ENCODE measurements around the gene ARMC2.

Gene ARMC2

GRCh38 chr6:108941281-108941680 is 93.1 kb downstream of the ARMC2 start:
- no peak overlapping the region for H3K27ac ChIP-seq (ENCODE audit: low read depth, low read length)
- H3K79me2 ChIP-seq (ENCODE audit: control insufficient read depth, low read length): no peaks in the 10 kb centered on the region
- H4K20me1 ChIP-seq (ENCODE audit: control insufficient read depth, insufficient read depth, low read depth, low read length): no peaks in the 10 kb centered on the region
- no peaks in the 10 kb centered on the region for H3K36me3 ChIP-seq (ENCODE audit: control insufficient read depth, low read length)
- TF ChIP-seq EZH2phosphoT487 (IDR thresholded peaks at IDR 0.05; ENCODE audit: borderline replicate concordance, low read length): no peak
- TF ChIP-seq, protein P1, sequence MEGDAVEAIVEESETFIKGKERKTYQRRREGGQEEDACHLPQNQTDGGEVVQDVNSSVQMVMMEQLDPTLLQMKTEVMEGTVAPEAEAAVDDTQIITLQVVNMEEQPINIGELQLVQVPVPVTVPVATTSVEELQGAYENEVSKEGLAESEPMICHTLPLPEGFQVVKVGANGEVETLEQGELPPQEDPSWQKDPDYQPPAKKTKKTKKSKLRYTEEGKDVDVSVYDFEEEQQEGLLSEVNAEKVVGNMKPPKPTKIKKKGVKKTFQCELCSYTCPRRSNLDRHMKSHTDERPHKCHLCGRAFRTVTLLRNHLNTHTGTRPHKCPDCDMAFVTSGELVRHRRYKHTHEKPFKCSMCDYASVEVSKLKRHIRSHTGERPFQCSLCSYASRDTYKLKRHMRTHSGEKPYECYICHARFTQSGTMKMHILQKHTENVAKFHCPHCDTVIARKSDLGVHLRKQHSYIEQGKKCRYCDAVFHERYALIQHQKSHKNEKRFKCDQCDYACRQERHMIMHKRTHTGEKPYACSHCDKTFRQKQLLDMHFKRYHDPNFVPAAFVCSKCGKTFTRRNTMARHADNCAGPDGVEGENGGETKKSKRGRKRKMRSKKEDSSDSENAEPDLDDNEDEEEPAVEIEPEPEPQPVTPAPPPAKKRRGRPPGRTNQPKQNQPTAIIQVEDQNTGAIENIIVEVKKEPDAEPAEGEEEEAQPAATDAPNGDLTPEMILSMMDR (IDR thresholded peaks at IDR 0.05; ENCODE audit: low read depth, low read length, poor library complexity, severe bottlenecking): no peak
- no peak overlapping the region for H3K4me3 ChIP-seq (ENCODE audit: low read length)
- H3K4me1 ChIP-seq (ENCODE audit: control insufficient read depth, low read length): peaks cover 5% of the 10 kb centered on the region; the same call in 1 of the 2 replicates
- H3K27me3 ChIP-seq (ENCODE audit: control insufficient read depth, low read length): peaks cover 2% of the 10 kb centered on the region; the same call in 1 of the 2 replicates
- no peaks in the 10 kb centered on the region for H3K9me2 ChIP-seq (replicated peaks; ENCODE audit: control insufficient read depth, low read length)
- no peaks in the 10 kb centered on the region for H3F3A ChIP-seq (ENCODE audit: control insufficient read depth, insufficient read depth)
- H3K4me2 ChIP-seq (ENCODE audit: low read length): no peak overlapping the region
- no peaks in the 10 kb centered on the region for H3K9me3 ChIP-seq (ENCODE audit: control insufficient read depth, insufficient read depth, low read length)

DNA sequence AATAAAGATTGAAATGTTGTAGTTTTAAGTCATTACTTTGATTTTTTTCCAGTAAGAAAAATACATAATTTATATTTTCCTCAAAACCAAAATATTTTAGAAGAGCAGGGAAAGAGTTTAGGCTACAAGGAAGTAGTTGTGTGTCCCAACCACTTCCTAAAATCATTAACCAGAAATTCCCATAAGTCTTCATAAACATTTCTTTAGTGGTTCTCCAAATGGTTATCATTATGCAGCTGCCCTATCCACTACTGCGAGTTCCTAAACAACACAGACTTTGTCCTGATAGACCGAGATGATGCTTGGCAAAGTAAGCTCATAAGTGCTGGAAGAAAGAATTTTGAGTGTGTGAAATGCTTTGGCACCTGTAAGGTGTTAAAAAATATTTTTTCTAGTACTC is 93.6 kb downstream of the ARMC2 start:
- Histone ChIP-seq H3K79me2 (ENCODE audit: control insufficient read depth, low read length) (no peaks in the 10 kb centered on the region), H3K9me3 (ENCODE audit: control insufficient read depth, insufficient read depth, low read length) (no peaks in the 10 kb centered on the region), H3K27me3 (ENCODE audit: control insufficient read depth, low read length) (peaks cover 5% of the 10 kb centered on the region; the same call in 1 of the 2 replicates), H3K4me1 (ENCODE audit: control insufficient read depth, low read length) (peaks cover 5% of the 10 kb centered on the region; the same call in 1 of the 2 replicates), H3K4me2 (ENCODE audit: low read length) (no peak overlapping the region), H3K27ac (ENCODE audit: low read depth, low read length) (no peak overlapping the region), H3K36me3 (ENCODE audit: control insufficient read depth, low read length) (no peaks in the 10 kb centered on the region), H4K20me1 (ENCODE audit: control insufficient read depth, insufficient read depth, low read depth, low read length) (no peaks in the 10 kb centered on the region), H3K4me3 (ENCODE audit: low read length) (no peak overlapping the region), H3F3A (ENCODE audit: control insufficient read depth, insufficient read depth) (no peaks in the 10 kb centered on the region), H3K9me2 (replicated peaks; ENCODE audit: control insufficient read depth, low read length) (no peaks in the 10 kb centered on the region)
- TF ChIP-seq, protein P1 (IDR thresholded peaks at IDR 0.05; ENCODE audit: low read depth, low read length, poor library complexity, severe bottlenecking): no peak
- no peak for TF ChIP-seq EZH2phosphoT487 (IDR thresholded peaks at IDR 0.05; ENCODE audit: borderline replicate concordance, low read length)

DNA sequence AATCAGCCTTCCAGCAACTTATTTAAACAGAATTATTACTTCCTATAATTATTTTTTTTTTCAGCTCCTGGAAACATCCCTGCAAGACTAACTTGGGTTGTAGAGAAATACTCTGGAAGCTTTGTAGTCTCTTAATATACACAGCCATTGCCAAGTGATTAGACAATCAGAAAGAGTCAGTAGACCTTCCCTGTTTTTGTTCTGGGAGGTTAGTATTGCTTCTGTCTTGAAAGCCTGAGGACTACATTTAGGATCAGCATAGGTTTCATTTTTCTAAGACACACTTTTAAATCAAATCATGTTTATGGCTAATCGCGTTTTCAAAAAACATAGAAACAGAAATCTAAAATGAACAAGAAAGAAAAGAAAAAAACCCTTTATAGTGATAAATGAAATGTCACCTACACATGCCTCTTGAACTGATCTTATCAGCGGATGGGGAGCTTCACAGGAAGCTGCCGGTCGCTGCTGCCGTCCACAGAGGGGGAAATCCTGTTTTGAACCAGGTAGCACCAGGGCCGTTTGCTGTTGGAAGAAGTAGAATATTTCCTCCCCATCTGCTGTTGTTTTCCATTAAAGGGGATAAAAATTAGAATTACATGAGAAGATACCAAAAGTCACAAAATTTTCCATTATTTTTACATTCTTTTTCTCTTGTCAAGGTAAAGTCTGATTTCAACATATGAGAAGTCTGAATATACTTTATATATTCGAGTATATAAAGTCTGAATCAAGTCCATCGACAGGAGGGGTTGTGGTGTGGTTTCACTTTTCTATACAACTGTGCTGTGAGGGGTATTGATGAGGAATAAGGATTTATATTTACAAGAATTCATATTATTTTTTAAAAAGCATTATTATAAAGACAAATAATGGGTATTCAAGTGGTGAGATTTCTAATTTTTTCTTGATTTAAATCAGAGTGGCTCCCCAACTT is 94.6 kb downstream of the ARMC2 start:
- H3K9me3 ChIP-seq (ENCODE audit: control insufficient read depth, insufficient read depth, low read length): no peaks in the 10 kb centered on the region
- no peak overlapping the region for H3K27ac ChIP-seq (ENCODE audit: low read depth, low read length)
- H3K27me3 ChIP-seq (ENCODE audit: control insufficient read depth, low read length): peaks cover 6% of the 10 kb centered on the region; the same call in 1 of the 2 replicates
- no peaks in the 10 kb centered on the region for H3K36me3 ChIP-seq (ENCODE audit: control insufficient read depth, low read length)
- peaks cover 5% of the 10 kb centered on the region; the same call in 1 of the 2 replicates for H3K4me1 ChIP-seq (ENCODE audit: control insufficient read depth, low read length)
- no peak overlapping the region for H3K4me2 ChIP-seq (ENCODE audit: low read length)
- no peak overlapping the region for H3K4me3 ChIP-seq (ENCODE audit: low read length)
- H3K79me2 ChIP-seq (ENCODE audit: control insufficient read depth, low read length): no peaks in the 10 kb centered on the region
- TF ChIP-seq, protein P1 (IDR thresholded peaks at IDR 0.05; ENCODE audit: low read depth, low read length, poor library complexity, severe bottlenecking): no peak
- no peak for TF ChIP-seq EZH2phosphoT487 (IDR thresholded peaks at IDR 0.05; ENCODE audit: borderline replicate concordance, low read length)
- H4K20me1 ChIP-seq (ENCODE audit: control insufficient read depth, insufficient read depth, low read depth, low read length): no peaks in the 10 kb centered on the region
- H3K9me2 ChIP-seq (replicated peaks; ENCODE audit: control insufficient read depth, low read length): no peaks in the 10 kb centered on the region
- H3F3A ChIP-seq (ENCODE audit: control insufficient read depth, insufficient read depth): no peaks in the 10 kb centered on the region

Data from DOHH2 (cell line).